ENCODE results near the gene STPG2.

The STPG2 gene

DNA sequence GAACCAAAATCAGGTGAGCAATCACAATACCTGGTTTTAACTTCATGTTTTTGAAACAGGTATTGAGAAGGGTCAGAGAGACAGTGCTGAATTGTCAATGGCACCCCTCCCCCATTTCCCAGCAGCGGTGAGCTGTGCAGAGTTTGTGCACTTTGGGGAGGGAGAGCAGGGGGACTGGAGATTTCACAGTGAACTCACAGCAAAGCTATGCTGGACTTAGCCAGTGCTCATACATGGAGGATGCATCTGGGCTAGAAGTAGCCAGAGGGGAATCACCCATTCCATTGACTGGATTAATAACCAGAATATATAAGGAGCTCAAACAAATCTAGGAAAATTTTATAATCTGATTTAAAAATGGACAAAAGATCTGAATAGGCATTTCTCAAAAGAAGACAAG, 612.6 kb downstream of the STPG2 start:
- TF ChIP-seq CTCF (IDR thresholded peaks at IDR 0.05): no peak
- Histone ChIP-seq H3K4me3 (ENCODE audit: low read depth in 1 of 2, low read length in 1 of 2) (no peak overlapping the region), H3K36me3 (no peaks in the 10 kb centered on the region), H3K27me3 (no peaks in the 10 kb centered on the region), H3K9me3 (no peaks in the 10 kb centered on the region), H3K27ac (no peak overlapping the region), H3K4me1 (ENCODE audit: control insufficient read depth in 1 of 2, insufficient read depth in 1 of 2, low read depth in 1 of 2, low read length in 1 of 2) (no peaks in the 10 kb centered on the region)

DNA sequence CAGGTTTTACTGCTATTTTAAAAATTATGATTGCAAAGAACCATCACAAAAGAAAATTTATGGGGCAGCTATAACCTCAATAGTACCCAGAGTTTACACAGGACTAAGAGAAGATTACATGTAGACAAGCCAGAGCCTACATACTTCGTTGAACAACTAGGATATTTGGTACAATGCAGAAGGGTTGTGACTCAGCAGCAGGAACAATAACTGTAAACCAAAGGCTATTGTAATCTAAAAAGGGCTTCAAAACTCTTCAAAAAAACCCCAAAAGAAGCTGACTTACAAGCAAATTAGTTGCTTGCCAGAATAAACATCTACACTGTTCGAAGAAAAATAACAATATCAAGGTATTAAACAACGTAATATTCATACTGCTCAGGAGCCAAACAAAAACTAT, 618.0 kb downstream of the STPG2 start:
- H3K4me1 ChIP-seq (ENCODE audit: control insufficient read depth in 1 of 2, insufficient read depth in 1 of 2, low read depth in 1 of 2, low read length in 1 of 2): no peaks in the 10 kb centered on the region
- H3K27me3 ChIP-seq: no peaks in the 10 kb centered on the region
- H3K9me3 ChIP-seq: peaks cover 4% of the 10 kb centered on the region
- TF ChIP-seq CTCF (IDR thresholded peaks at IDR 0.05): no peak
- no peak overlapping the region for H3K27ac ChIP-seq
- H3K36me3 ChIP-seq: no peaks in the 10 kb centered on the region
- no peak overlapping the region for H3K4me3 ChIP-seq (ENCODE audit: low read depth in 1 of 2, low read length in 1 of 2)

GRCh38 chr4:97517939-97518338, 625.3 kb downstream of the STPG2 start:
- Histone ChIP-seq H3K36me3 (no peaks in the 10 kb centered on the region), H3K4me3 (ENCODE audit: low read depth in 1 of 2, low read length in 1 of 2) (no peak overlapping the region), H3K27ac (no peak overlapping the region), H3K9me3 (peaks cover 4% of the 10 kb centered on the region), H3K4me1 (ENCODE audit: control insufficient read depth in 1 of 2, insufficient read depth in 1 of 2, low read depth in 1 of 2, low read length in 1 of 2) (no peaks in the 10 kb centered on the region), H3K27me3 (no peaks in the 10 kb centered on the region)
- no peak for TF ChIP-seq CTCF (IDR thresholded peaks at IDR 0.05)

DNA sequence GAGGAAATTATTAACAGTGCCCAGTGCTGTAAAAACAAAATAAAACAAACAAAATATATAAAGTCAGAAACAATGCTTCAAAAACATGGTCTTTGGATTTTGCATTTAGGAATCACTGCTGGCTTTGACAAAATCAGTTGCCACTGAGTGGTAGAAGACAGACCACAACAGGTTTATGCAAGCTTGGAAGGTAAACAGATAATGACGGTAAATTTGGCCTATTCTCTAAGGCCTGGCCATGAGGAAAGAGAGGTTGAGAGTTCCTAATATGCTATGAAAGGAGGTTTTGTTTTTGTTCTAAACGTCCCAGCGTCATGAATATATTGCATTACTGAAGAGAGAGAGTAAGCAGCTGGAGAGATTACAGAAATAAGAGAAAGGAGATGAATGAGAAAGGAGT, 629.4 kb downstream of the STPG2 start:
- no peaks in the 10 kb centered on the region for H3K9me3 ChIP-seq
- no peaks in the 10 kb centered on the region for H3K36me3 ChIP-seq
- no peaks in the 10 kb centered on the region for H3K27me3 ChIP-seq
- no peak overlapping the region for H3K27ac ChIP-seq
- H3K4me3 ChIP-seq (ENCODE audit: low read depth in 1 of 2, low read length in 1 of 2): no peak overlapping the region
- TF ChIP-seq CTCF (IDR thresholded peaks at IDR 0.05): no peak
- no peaks in the 10 kb centered on the region for H3K4me1 ChIP-seq (ENCODE audit: control insufficient read depth in 1 of 2, insufficient read depth in 1 of 2, low read depth in 1 of 2, low read length in 1 of 2)
